HUES6 (cell line): ENCODE measurements around the gene TRERF1.

ENCODE experiments used
- H3K27ac ChIP-seq: 2 replicates; pipeline ENCODE4 v1.7.0; 2013; ENCODE audit warnings: low read depth, mild to moderate bottlenecking, low read length, inconsistent platforms
- H3K27me3 ChIP-seq: 2 replicates; pipeline ENCODE4 v1.6.1; 2013; ENCODE audit warnings: low read length; ENCODE audit not compliant: control insufficient read depth, insufficient read depth
- H3K36me3 ChIP-seq: 2 replicates; pipeline ENCODE4 v1.6.1; 2013; ENCODE audit warnings: low read length; ENCODE audit not compliant: control insufficient read depth, insufficient read depth
- H3K4me1 ChIP-seq: 2 replicates; pipeline ENCODE4 v1.6.1; 2013; ENCODE audit warnings: low read length; ENCODE audit not compliant: control insufficient read depth, insufficient read depth
- H3K4me3 ChIP-seq: 2 replicates; pipeline ENCODE4 v1.5.1; 2013; ENCODE audit warnings: low read depth, low read length
- H3K9ac ChIP-seq: one replicate; pipeline ENCODE4 v1.6.1; 2013; ENCODE audit warnings: mild to moderate bottlenecking, low read length
- H3K9me3 ChIP-seq: 2 replicates; pipeline ENCODE4 v1.6.1; 2013; ENCODE audit warnings: low read depth, low read length; ENCODE audit not compliant: control insufficient read depth, insufficient read depth

TRERF1 gene

DNA sequence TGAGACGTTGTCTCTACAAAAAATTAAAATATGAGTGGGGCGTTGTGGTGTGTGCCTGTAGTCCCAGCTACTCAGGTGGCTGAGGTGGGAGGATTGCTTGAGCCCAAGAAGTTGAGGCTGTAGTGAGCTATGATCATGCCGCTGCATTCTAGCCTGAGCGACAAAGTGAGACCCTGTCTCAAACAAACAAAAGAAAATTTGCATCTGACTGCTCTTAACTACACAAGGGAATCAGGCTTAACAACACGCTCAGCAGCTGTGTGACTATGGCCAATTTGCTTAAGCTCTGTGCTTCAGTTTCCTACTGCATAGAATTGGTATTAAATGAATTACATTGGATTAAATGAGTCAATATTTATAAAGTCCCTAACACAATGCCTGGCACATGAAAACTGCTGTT is 209.8 kb downstream of the TRERF1 start:
- H3K27me3 ChIP-seq, result no peaks in the 10 kb centered on the region
- H3K36me3 ChIP-seq, result peaks cover 23% of the 10 kb centered on the region
- no peaks in the 10 kb centered on the region for H3K9me3 ChIP-seq
- H3K9ac ChIP-seq, result peak overlapping the region; percentile 47
- H3K4me1 ChIP-seq, result peaks cover 37% of the 10 kb centered on the region
- H3K27ac ChIP-seq, result peak overlapping the region; percentile 67
- no peak overlapping the region for H3K4me3 ChIP-seq

DNA sequence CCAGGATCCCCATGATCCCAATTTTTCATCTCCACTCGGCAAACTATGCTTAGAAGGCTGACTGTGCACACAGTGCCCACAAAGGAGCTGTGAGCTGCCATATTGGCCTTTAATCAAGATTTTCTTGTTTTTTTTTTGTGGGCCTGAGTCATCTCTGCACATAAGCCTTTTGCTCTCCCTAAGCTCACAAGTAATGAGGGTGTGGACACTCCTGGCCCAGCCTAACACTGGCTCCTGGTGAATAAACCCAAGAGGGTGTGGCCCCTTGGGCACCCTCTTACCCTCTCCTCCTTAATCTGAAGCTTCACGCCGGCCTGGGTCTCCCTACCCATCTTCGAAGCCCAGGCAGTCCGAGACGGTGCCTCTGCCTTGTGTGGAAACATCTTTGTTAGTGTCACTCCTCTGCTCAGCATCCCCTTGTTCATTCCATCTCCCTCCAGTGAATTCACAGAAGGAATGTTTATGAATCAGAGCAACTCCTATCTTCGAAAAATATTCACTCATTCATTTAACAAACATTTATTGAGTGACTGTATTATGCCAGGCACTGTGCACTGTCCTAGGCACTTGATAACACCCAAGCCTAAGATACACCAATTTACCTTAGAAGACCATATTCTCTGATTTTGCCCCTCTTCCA is 211.9 kb downstream of the TRERF1 start:
- Histone ChIP-seq H3K9me3 (no peaks in the 10 kb centered on the region), H3K9ac (no peak overlapping the region), H3K36me3 (peaks cover 20% of the 10 kb centered on the region), H3K4me1 (peaks cover 37% of the 10 kb centered on the region), H3K4me3 (no peak overlapping the region), H3K27ac (no peak overlapping the region), H3K27me3 (no peaks in the 10 kb centered on the region)

DNA sequence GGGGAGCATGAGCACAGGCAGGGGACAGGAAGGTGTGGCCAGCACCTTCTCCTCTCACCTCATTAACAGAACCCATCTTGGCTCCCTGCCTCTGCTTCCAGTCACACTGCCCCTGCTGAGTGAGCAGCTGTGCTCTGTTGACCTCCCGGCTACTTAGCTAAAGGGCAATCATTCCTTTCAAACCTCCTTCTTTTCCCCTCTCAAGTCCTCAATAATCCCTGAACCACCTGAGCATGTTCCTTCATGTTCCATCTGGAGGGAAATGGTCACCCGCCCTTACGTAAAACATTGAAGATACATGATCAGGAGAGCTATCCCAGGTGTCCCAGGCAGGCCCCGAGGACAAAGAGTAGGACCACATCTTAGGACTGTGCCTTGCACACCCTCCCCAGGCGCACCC is 212.4 kb downstream of the TRERF1 start:
- Histone ChIP-seq H3K4me1 (peaks cover 37% of the 10 kb centered on the region), H3K27ac (no peak overlapping the region), H3K9me3 (no peaks in the 10 kb centered on the region), H3K27me3 (no peaks in the 10 kb centered on the region), H3K36me3 (peaks cover 17% of the 10 kb centered on the region), H3K9ac (no peak overlapping the region), H3K4me3 (no peak overlapping the region)

DNA sequence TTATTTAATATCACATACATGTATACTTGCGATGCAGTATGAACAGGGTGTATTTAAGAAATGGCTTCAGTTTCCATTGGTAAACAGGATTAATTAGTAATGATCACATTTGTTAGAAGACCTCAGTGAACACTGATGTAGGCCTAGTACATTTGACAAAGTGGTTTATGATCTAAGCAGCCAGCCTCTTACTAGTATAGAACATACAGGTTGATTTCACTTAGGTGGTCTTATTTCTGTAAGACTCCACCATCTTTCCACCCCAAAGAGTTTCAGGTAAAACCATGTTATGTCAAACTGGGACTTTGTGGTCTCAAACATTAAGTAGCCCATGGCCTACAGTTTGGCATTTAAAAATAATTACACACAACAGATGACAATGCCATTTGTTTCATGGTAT is 213.9 kb downstream of the TRERF1 start:
- peaks cover 13% of the 10 kb centered on the region for H3K36me3 ChIP-seq
- no peak overlapping the region for H3K4me3 ChIP-seq
- H3K27me3 ChIP-seq, result no peaks in the 10 kb centered on the region
- H3K9ac ChIP-seq, result no peak overlapping the region
- H3K4me1 ChIP-seq, result peaks cover 35% of the 10 kb centered on the region
- H3K9me3 ChIP-seq, result no peaks in the 10 kb centered on the region
- H3K27ac ChIP-seq, result no peak overlapping the region

DNA sequence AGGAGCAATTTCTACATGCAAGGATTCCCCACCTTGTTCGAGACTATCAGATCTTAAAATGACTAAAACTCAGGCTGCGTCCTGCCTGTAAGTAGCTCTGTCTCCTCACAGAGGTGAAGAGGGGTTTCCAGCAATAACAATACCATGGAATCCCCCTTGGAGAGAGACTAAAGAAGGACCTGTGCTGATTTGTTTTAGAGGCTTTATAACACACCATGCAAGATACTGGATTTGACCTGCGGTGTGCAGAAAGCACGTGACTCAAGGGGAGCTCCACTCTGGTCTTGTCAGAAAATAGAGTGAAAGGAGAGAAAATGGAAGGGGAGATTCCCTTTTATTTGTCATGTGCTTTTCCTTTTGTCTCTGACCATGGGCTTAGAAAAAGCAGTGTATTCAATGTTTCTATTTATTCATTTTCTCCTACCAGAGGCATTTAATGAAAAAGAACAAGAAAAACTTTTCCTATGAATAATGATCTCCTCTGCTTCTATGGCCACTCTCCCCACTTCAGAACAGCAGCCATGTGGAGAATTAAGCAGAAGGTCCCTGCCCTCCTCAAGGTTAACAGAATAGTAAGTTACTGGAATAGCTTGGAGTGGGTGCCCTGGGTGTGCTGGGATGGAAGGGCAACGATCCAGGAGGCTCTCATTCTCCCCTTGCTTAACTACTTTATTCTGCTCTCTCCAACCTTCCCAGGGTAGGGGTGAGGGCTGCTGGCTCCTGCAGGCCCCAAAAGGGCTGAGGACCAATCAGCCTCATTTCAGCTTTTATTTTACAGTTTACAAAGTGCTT is 214.8 kb downstream of the TRERF1 start:
- H3K4me1 ChIP-seq, result peaks cover 25% of the 10 kb centered on the region
- H3K27me3 ChIP-seq, result no peaks in the 10 kb centered on the region
- no peaks in the 10 kb centered on the region for H3K9me3 ChIP-seq
- no peak overlapping the region for H3K4me3 ChIP-seq
- H3K27ac ChIP-seq, result no peak overlapping the region
- H3K9ac ChIP-seq, result no peak overlapping the region
- peaks cover 20% of the 10 kb centered on the region for H3K36me3 ChIP-seq

DNA sequence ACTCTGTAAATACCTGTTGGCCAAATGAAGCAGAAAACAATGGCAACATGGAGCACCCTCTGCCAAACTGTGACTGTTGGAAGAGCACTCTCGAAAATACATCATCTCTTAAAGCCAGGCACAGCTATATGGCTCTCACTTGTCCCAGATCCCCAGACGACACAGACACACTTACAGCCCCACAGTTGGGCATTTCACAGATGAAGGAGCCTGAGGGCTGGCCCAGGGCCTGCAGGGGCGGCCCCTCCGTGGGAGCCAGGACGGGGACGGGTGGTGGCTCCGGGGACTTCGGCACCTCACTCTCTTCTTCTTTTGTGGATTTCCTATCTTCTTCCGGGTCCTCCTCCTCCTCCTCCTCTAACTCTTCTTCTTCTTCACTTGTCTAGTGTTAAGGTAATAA is 215.7 kb downstream of the TRERF1 start:
- Histone ChIP-seq H3K9ac (no peak overlapping the region), H3K9me3 (no peaks in the 10 kb centered on the region), H3K27me3 (no peaks in the 10 kb centered on the region), H3K27ac (no peak overlapping the region), H3K4me1 (peaks cover 19% of the 10 kb centered on the region; the same call in 1 of the 2 replicates), H3K4me3 (no peak overlapping the region), H3K36me3 (peaks cover 20% of the 10 kb centered on the region)

DNA sequence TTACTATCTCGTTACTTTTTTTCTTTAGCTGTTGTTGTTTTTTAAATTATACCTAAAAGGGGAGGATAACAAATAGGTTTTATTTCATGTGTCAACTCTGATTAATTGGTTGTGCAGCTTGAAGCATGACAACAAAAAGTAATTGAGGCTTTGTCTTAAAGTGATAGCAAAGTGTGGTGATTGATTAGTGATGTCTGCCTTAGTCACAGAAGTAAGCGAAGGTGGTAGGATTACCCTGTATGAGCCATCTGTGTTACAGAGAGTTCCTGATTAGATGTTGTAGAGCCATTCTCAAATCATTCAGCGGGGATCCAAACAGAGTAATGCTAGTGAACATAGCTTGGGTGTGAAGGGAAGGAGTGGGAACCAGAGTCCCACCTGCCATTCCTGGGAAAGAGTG is 219.7 kb downstream of the TRERF1 start:
- Histone ChIP-seq H3K9me3 (no peaks in the 10 kb centered on the region), H3K9ac (no peak overlapping the region), H3K4me1 (peaks cover 8% of the 10 kb centered on the region), H3K27ac (no peak overlapping the region), H3K4me3 (no peak overlapping the region), H3K27me3 (no peaks in the 10 kb centered on the region), H3K36me3 (peaks cover 25% of the 10 kb centered on the region)

DNA sequence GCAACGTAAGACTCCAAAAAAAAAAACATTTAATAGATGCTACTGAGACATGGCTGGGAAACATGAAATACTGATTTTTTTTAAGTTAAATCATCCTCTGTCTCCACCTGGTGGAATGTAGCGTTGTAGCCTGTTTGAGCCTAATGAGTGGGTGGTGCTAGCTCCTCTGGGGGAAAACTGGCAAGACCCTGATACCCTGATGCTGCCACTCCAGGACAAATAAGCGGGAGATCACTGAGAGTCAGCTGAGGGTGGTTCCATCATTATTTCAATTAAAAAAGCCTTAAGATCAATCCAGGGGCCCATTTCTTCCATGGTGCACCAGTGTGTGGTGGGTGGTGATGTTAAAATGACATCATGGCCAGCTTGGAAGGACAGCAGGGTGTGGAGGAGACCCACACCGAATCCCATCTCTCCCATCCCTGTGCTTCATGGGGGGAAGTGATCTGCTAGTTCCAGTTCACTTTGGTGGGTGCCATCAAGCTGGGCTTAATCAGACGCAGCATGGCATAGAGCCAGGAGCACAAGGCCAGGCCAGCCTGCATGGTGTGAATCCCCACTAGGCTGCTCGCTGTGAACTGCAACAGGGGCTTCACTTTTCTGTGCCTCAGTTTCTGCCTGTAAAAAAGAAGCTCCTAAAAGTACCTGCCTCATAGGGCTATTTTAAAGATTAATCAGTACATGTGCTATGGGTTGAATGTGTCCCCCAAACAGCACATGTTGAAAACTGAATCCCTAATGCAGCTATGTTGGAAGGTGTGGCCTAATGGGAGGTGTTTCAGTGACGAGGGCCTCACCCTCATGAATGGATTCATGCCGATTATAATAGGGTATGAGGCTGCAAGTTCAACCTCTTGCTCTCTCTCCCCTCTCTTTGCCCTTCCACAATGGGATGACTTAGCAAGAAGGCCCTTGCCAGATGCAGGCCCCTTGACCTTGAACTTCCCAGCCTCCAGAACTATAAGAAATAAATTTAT is 221.1 kb downstream of the TRERF1 start:
- H3K9me3 ChIP-seq, result no peaks in the 10 kb centered on the region
- no peak overlapping the region for H3K27ac ChIP-seq
- H3K27me3 ChIP-seq, result no peaks in the 10 kb centered on the region
- peaks cover 20% of the 10 kb centered on the region for H3K4me1 ChIP-seq
- peaks cover 22% of the 10 kb centered on the region for H3K36me3 ChIP-seq
- H3K9ac ChIP-seq, result no peak overlapping the region
- H3K4me3 ChIP-seq, result no peak overlapping the region

DNA sequence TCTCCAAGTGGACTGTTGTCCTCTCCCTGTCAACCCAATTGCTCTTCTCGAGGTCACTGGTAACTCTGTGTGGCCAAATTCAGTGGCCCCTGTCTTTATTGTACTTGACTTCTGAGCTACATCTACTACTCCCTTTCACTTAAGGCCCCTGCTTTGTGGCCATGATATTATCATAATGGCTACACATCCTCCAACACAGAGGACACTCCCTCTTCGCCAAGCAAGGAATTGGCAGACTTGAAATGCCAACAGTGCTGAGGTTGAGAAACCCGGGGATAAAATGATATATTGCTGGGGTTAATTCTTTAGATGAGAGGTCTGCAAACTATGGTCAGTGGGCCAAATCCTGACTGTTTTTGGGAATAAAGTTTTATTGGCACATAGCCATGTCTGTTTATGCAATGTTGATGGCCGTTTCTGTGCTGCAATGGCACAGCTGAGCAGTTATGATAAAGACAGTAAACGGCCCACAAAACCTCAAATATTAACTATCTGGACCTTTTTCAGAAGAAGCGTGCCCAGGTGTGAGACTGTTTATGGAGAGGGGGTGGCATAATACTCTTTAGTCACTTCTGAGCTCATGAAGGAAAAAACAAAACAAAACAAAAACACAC is 222.1 kb downstream of the TRERF1 start:
- peaks cover 20% of the 10 kb centered on the region for H3K4me1 ChIP-seq

DNA sequence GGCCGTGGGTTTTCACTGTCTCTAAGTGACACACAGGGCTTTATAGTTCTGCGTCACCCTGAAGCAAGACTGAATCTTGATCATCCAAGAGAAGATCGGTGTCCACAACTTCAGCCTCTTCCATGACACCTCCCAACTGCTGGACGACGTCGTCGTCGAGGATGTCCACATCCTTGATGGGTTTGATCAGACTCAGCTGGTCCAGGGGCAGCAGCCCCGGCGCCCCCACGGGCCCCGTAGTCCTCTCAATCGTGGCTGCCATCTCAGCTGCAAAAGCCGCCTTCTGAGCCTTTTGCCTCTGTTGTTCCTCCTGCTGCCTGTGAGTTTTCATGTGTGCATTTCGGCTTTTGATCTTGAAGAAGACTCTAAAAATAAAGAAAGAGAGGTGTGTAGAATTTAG is 223.4 kb downstream of the TRERF1 start:
- no peak overlapping the region for H3K27ac ChIP-seq
- H3K4me1 ChIP-seq, result peaks cover 20% of the 10 kb centered on the region

More for the DNA sequence above, 222.1 kb downstream of the TRERF1 start:
- H3K36me3 ChIP-seq, result peaks cover 22% of the 10 kb centered on the region
- H3K27me3 ChIP-seq, result no peaks in the 10 kb centered on the region
- H3K4me3 ChIP-seq, result no peak overlapping the region
- no peaks in the 10 kb centered on the region for H3K9me3 ChIP-seq
- no peak overlapping the region for H3K9ac ChIP-seq
- no peak overlapping the region for H3K27ac ChIP-seq

More for the DNA sequence above, 223.4 kb downstream of the TRERF1 start:
- peaks cover 22% of the 10 kb centered on the region for H3K36me3 ChIP-seq
- no peak overlapping the region for H3K9ac ChIP-seq
- H3K9me3 ChIP-seq, result no peaks in the 10 kb centered on the region
- H3K27me3 ChIP-seq, result no peaks in the 10 kb centered on the region
- H3K4me3 ChIP-seq, result no peak overlapping the region
